DOHH2 (cell line): ENCODE measurements around the gene SCN5A.

Source experiments
- EZH2phosphoT487 ChIP-seq: fragments of 200-600 bp; sonication (generic); IDR thresholded peaks from 2 replicates; pipeline ENCODE4 v1.6.1; 2017; ENCODE audit warnings: borderline replicate concordance, mild to moderate bottlenecking, antibody characterized with exemption, low read length, moderate library complexity, mixed read lengths
- TF ChIP-seq, protein P1 (sequence below): fragments of 200-600 bp; sonication (generic); IDR thresholded peaks from one replicate; pipeline ENCODE4 v1.5.1; 2014; ENCODE audit warnings: antibody characterized with exemption, mild to moderate bottlenecking, low read depth, low read length; ENCODE audit not compliant: poor library complexity, severe bottlenecking

DNA sequence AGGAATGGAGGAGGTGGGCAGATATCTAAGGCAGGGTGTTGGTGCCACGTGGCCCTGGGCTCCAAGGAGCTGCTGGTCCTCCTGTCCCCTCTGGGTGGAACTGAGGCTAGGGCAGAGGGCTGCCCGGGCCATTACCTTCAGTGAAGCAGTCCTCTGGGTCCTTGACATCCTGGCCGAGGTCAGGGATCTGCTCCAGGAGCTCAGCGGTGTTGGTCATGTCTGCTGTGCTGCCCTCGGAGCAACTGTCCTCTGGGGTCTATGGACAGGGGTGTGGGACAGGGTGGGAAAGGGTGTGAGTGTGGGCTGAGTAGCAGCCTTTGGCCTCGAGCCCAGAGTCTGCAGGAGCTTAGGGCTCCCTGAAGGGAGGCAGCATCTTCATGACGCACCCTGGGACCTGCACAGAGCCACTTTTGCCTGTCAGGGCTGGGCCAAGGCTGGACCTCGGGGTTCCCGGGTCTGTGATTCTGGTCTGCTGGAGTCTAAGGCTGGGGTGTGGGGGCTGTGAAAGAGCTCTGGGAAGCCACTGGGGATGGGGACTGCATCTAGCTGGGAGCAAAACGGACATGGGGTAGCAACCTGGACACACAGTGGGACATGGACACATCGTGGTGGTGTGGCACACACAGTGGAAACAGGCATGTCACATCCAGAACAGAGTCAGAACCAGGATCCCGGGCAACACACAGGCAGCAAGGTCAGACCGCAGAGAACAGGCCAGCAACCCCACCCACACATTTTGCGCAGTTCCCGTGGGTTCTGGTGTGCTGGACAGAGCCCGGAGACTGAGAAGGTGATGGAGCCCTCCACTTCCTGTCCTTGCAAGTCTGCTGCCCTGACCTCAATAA, 72.7 kb downstream of the SCN5A start:
- TF ChIP-seq, protein P1, sequence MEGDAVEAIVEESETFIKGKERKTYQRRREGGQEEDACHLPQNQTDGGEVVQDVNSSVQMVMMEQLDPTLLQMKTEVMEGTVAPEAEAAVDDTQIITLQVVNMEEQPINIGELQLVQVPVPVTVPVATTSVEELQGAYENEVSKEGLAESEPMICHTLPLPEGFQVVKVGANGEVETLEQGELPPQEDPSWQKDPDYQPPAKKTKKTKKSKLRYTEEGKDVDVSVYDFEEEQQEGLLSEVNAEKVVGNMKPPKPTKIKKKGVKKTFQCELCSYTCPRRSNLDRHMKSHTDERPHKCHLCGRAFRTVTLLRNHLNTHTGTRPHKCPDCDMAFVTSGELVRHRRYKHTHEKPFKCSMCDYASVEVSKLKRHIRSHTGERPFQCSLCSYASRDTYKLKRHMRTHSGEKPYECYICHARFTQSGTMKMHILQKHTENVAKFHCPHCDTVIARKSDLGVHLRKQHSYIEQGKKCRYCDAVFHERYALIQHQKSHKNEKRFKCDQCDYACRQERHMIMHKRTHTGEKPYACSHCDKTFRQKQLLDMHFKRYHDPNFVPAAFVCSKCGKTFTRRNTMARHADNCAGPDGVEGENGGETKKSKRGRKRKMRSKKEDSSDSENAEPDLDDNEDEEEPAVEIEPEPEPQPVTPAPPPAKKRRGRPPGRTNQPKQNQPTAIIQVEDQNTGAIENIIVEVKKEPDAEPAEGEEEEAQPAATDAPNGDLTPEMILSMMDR, result no peak
- no peak for TF ChIP-seq EZH2phosphoT487
